WTC11 (cell line): ENCODE measurements around the gene PIP4K2C. TPM values are rescaled to one million over a fixed set of nuclear protein-coding genes. Genes with fewer than 3 reads are reported as not detected.

Experiments used
- ATAC-seq: fragments of 200-7000 bp; cut with Tn5 transposase; 2 replicates; pipeline ENCODE4 v1.10.0; 2021; ENCODE audit warnings: mild to moderate bottlenecking, moderate library complexity
- CTCF ChIA-PET: fragments of 300-600 bp; sonication (Branson Sonifier 250); formaldehyde crosslinking; loops from one replicate; lab custom pipeline; 2021; ENCODE audit warnings: antibody characterized with exemption; lab: Charles Lee
- POLR2A ChIA-PET: fragments of 350-600 bp; sonication (Branson Sonifier 250); formaldehyde crosslinking; loops from one replicate; lab custom pipeline; 2021; ENCODE audit warnings: antibody characterized with exemption; lab: Charles Lee
- DNase-seq: peaks from one replicate; pipeline ENCODE4 v3.0.0; 2021; ENCODE audit warnings: low spot score
- H3K27ac Mint-ChIP-seq: 2 replicates; pipeline ENCODE4 v1.8.0; 2021; ENCODE audit warnings: mixed read lengths
- H3K27me3 Mint-ChIP-seq: 2 replicates; pipeline ENCODE4 v1.8.0; 2021; ENCODE audit warnings: low read depth, mild to moderate bottlenecking, moderate library complexity, mixed read lengths
- H3K36me3 Mint-ChIP-seq: 2 replicates; pipeline ENCODE4 v1.8.0; 2021; ENCODE audit warnings: mixed read lengths
- H3K4me1 Mint-ChIP-seq: 2 replicates; pipeline ENCODE4 v1.8.0; 2022; ENCODE audit warnings: mixed read lengths
- H3K4me3 Mint-ChIP-seq: 2 replicates; pipeline ENCODE4 v1.8.0; 2021; ENCODE audit warnings: mild to moderate bottlenecking, moderate library complexity, mixed read lengths
- H3K9me3 Mint-ChIP-seq: 2 replicates; pipeline ENCODE4 v1.8.0; 2021; ENCODE audit warnings: mixed read lengths
- KAT7 ChIP-seq: sonication (generic); formaldehyde crosslinking; IDR thresholded peaks from 2 replicates; pipeline ENCODE4 v1.8.1; 2023; ENCODE audit warnings: missing genetic modification reagents, mild to moderate bottlenecking, borderline replicate concordance
- NR2C2 ChIP-seq: sonication (generic); formaldehyde crosslinking; IDR thresholded peaks from 2 replicates; pipeline ENCODE4 v1.8.0; 2022; ENCODE audit warnings: mild to moderate bottlenecking, missing genetic modification reagents
- PRRX2 ChIP-seq: fragments of 250-450 bp; sonication (Bioruptor Pico); IDR thresholded peaks from 2 replicates; pipeline ENCODE4 v1.8.0; 2021; ENCODE audit warnings: mild to moderate bottlenecking
- RELA ChIP-seq: sonication (generic); formaldehyde crosslinking; IDR thresholded peaks from 2 replicates; pipeline ENCODE4 v1.8.1; 2022; ENCODE audit warnings: missing genetic modification reagents, mild to moderate bottlenecking, borderline replicate concordance
- SMAD3 ChIP-seq: sonication (generic); formaldehyde crosslinking; IDR thresholded peaks from 2 replicates; pipeline ENCODE4 v1.8.0; 2022; ENCODE audit warnings: missing genetic modification reagents, mild to moderate bottlenecking, borderline replicate concordance
- TCF7 ChIP-seq: sonication (generic); formaldehyde crosslinking; IDR thresholded peaks from 2 replicates; pipeline ENCODE4 v1.8.0; 2022; ENCODE audit warnings: mild to moderate bottlenecking, low read depth, missing genetic modification reagents, moderate library complexity
- ZBTB21 ChIP-seq: sonication (generic); formaldehyde crosslinking; IDR thresholded peaks from 2 replicates; pipeline ENCODE4 v1.8.1; 2023; ENCODE audit warnings: mild to moderate bottlenecking, missing genetic modification reagents, borderline replicate concordance
- ZNF138 ChIP-seq: sonication (generic); formaldehyde crosslinking; conservative IDR thresholded peaks from 2 replicates; pipeline ENCODE4 v1.8.1; 2022; ENCODE audit warnings: mild to moderate bottlenecking, moderate library complexity, missing genetic modification reagents
- ZNF317 ChIP-seq: sonication (generic); formaldehyde crosslinking; IDR thresholded peaks from 2 replicates; pipeline ENCODE4 v1.8.1; 2023; ENCODE audit warnings: low read depth, mild to moderate bottlenecking, moderate library complexity, missing genetic modification reagents, borderline replicate concordance
- ZNF671 ChIP-seq: fragments of 250-450 bp; sonication (Bioruptor Pico); IDR thresholded peaks from 2 replicates; pipeline ENCODE4 v1.8.0; 2021; ENCODE audit warnings: mild to moderate bottlenecking
- total RNA-seq: library from RNA; stranded (reverse); gene quantifications from 3 replicates; pipeline ENCODE4 v1.2.3, GENCODE V29; 2021
- TF ChIP-seq, protein P1 (sequence below): sonication (generic); formaldehyde crosslinking; IDR thresholded peaks from 2 replicates; pipeline ENCODE4 v1.8.1; 2023; ENCODE audit warnings: mild to moderate bottlenecking, moderate library complexity, missing genetic modification reagents
- TF ChIP-seq, protein P2 (sequence below): sonication (generic); formaldehyde crosslinking; IDR thresholded peaks from 2 replicates; pipeline ENCODE4 v1.8.1; 2022; ENCODE audit warnings: mild to moderate bottlenecking, missing genetic modification reagents, moderate library complexity, borderline replicate concordance
- TF ChIP-seq, protein P3 (sequence below): sonication (generic); formaldehyde crosslinking; IDR thresholded peaks from 2 replicates; pipeline ENCODE4 v1.8.0; 2022; ENCODE audit warnings: missing genetic modification reagents
- TF ChIP-seq, protein P4 (sequence below): fragments of 250-450 bp; sonication (Bioruptor Pico); conservative IDR thresholded peaks from 2 replicates; pipeline ENCODE4 v1.9.0; 2021; ENCODE audit warnings: mild to moderate bottlenecking
- TF ChIP-seq, protein P5 (sequence below): sonication (generic); formaldehyde crosslinking; conservative IDR thresholded peaks from 2 replicates; pipeline ENCODE4 v1.8.1; 2022; ENCODE audit warnings: mild to moderate bottlenecking, missing genetic modification reagents

Gene PIP4K2C
- total RNA-seq, 1 experiment from 2014 or later, result 25.4 TPM

DNA sequence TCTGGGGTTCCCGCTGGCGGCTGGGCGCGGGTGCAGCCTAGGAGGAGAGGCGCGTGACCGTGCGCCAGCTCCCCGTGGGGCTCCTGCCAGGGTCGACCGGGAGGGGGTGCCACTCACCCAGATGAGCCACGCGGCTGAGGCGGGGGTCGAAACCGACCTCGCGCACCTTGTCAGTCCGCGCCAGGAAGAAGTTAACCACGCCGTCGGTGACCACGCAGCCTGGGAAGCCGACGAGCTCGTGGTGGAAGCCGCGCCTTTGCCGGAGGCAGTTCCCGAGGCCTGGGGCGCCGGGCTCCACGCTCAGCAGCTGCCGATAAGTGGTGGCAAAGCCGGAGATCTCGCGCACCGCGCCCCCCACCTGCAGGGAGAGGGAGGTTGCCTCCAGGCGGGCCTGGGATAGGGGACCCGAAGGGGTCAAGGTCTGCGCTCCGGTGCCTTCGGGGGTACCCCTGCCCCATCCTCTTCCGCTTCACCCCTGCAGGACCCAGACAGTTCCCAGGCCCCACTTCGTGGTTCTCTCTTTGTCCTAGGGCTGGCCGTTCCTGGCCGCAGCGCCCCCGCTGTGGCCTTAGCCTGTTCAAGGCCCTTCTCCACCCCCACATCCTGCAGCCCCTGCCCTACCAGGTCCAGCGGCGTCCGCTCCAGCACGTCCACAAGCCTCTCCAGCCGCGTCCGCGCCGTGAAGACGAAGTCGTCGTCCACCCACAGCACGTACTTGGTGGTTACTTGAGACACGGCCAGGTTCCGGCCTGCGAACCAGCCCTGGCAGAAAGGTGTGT is 36.7 kb downstream of the PIP4K2C start (continued):
- TF ChIP-seq, protein P1, sequence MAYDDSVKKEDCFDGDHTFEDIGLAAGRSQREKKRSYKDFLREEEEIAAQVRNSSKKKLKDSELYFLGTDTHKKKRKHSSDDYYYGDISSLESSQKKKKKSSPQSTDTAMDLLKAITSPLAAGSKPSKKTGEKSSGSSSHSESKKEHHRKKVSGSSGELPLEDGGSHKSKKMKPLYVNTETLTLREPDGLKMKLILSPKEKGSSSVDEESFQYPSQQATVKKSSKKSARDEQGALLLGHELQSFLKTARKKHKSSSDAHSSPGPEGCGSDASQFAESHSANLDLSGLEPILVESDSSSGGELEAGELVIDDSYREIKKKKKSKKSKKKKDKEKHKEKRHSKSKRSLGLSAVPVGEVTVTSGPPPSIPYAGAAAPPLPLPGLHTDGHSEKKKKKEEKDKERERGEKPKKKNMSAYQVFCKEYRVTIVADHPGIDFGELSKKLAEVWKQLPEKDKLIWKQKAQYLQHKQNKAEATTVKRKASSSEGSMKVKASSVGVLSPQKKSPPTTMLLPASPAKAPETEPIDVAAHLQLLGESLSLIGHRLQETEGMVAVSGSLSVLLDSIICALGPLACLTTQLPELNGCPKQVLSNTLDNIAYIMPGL (CRISPR knock-in tag), result 0 out of 2 replicates have a peak, but pooled peaks have one; percentile 47
- TF ChIP-seq, protein P2, sequence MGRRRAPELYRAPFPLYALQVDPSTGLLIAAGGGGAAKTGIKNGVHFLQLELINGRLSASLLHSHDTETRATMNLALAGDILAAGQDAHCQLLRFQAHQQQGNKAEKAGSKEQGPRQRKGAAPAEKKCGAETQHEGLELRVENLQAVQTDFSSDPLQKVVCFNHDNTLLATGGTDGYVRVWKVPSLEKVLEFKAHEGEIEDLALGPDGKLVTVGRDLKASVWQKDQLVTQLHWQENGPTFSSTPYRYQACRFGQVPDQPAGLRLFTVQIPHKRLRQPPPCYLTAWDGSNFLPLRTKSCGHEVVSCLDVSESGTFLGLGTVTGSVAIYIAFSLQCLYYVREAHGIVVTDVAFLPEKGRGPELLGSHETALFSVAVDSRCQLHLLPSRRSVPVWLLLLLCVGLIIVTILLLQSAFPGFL (CRISPR knock-in tag), result no peak
- TF ChIP-seq ZNF671 (CRISPR knock-in tag), result no peak
- TF ChIP-seq, all 79 proteins: peak for 4

DNA sequence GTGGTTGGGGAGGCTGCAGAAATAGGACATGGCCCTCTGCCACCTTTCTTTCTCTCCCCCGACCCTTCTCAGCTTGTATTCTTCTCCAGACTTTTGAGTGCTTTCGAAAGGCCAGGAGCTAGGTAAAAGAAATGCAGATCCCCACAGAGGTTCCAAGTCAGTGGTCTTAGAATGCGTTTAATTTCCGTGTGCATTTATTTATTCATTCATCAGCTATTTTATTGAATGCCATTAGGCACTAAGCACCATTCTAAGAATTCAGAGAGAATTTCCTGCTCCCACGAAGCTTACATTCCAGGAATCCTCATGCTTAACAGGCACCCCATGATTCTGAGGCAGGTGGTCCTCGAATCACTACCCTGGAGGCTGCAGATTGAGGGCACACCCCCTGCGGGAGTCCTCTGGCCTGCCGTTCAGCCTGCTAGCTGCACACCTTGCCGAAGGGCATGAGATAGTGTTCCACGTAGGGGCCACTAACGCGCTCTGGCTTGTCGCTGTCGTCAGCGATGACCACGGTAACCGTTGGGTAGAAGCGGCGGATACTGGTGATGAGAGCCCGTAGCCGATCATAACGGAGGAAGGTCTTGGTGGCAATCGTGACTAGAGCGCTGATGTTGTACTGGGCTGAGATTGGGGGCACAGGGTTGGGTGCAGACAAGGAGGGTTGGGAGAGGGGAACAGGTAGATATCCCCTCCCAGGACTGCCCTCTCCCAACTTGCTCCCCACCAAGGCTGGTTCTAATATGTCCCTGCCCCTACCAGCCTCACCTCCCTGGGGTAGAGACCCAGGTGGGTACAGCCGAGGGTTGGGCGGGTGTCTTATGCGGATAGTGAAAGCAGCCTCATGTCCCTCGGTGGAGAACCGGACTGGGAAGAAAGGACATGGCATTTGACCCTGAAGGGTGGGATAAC is 37.5 kb downstream of the PIP4K2C start:
- ATAC-seq, result no peak
- peaks cover 21% of the 10 kb centered on the region for H3K4me1 Mint-ChIP-seq
- H3K4me3 Mint-ChIP-seq, result peak overlapping the region; percentile 64
- no peak overlapping the region for H3K27ac Mint-ChIP-seq
- no peaks in the 10 kb centered on the region for H3K36me3 Mint-ChIP-seq
- DNase-seq, result no peak
- POLR2A ChIA-PET, result interaction anchor here (1.1 kb wide), 1 partner anchor 9 kb away, joined by 3 read pairs; no protein-coding TSS in a partner anchor
- H3K9me3 Mint-ChIP-seq, result no peaks in the 10 kb centered on the region
- peaks cover 98% of the 10 kb centered on the region for H3K27me3 Mint-ChIP-seq
- no peak for TF ChIP-seq TCF7
- TF ChIP-seq, protein P3, sequence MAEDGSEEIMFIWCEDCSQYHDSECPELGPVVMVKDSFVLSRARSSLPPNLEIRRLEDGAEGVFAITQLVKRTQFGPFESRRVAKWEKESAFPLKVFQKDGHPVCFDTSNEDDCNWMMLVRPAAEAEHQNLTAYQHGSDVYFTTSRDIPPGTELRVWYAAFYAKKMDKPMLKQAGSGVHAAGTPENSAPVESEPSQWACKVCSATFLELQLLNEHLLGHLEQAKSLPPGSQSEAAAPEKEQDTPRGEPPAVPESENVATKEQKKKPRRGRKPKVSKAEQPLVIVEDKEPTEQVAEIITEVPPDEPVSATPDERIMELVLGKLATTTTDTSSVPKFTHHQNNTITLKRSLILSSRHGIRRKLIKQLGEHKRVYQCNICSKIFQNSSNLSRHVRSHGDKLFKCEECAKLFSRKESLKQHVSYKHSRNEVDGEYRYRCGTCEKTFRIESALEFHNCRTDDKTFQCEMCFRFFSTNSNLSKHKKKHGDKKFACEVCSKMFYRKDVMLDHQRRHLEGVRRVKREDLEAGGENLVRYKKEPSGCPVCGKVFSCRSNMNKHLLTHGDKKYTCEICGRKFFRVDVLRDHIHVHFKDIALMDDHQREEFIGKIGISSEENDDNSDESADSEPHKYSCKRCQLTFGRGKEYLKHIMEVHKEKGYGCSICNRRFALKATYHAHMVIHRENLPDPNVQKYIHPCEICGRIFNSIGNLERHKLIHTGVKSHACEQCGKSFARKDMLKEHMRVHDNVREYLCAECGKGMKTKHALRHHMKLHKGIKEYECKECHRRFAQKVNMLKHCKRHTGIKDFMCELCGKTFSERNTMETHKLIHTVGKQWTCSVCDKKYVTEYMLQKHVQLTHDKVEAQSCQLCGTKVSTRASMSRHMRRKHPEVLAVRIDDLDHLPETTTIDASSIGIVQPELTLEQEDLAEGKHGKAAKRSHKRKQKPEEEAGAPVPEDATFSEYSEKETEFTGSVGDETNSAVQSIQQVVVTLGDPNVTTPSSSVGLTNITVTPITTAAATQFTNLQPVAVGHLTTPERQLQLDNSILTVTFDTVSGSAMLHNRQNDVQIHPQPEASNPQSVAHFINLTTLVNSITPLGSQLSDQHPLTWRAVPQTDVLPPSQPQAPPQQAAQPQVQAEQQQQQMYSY (CRISPR knock-in tag), result no peak
- TF ChIP-seq, protein P4, sequence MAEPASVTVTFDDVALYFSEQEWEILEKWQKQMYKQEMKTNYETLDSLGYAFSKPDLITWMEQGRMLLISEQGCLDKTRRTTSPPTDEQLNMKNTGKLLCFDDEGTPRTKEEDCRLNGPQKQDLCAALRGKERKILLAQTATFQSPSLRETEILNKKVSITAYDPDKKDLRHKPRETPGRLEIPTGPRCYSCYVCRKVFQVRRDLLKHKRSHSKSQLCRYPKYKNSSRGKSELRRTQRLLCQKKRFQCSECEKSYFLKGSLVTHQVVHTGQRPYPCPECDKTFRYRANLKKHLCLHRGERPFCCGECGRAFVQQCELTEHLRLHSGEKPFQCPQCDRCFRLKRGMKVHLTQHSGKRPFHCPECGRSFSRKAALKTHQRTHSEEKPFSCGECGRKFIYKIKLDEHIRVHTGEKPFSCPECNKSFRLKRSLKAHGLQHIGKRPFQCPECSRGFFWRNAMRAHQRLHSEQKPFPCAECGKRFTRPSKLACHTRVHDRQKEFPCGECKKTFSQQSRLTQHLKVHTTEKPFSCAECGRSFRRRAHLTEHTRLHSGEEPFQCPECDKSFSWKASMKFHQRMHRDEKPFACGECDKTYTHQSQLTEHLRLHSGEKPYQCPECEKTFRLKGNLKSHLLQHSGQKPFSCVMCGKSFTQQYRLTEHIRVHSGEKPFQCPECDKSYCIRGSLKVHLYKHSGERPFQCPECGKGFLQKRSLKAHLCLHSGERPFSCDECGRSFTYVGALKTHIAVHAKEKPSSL (CRISPR knock-in tag), result no peak
- no peak for TF ChIP-seq KAT7 (CRISPR knock-in tag)
- TF ChIP-seq RELA (CRISPR knock-in tag), result no peak
- TF ChIP-seq ZNF317 (CRISPR knock-in tag), result no peak
- TF ChIP-seq ZBTB21, result no peak
- TF ChIP-seq, protein P5, sequence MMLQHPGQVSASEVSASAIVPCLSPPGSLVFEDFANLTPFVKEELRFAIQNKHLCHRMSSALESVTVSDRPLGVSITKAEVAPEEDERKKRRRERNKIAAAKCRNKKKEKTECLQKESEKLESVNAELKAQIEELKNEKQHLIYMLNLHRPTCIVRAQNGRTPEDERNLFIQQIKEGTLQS (CRISPR knock-in tag), result no peak
- no peak for TF ChIP-seq PRRX2 (CRISPR knock-in tag)
- no peak for TF ChIP-seq SMAD3
- no peak for TF ChIP-seq ZNF138
- no peak for TF ChIP-seq NR2C2 (CRISPR knock-in tag)
- CTCF ChIA-PET, result interaction anchor here (0.9 to 2.1 kb wide), 8 partner anchors 9 to 128 kb away, joined by 3 to 14 read pairs (median 8); partner anchors contain the start of gene ARHGEF25
